IPS-NIHi11 (cell line): ENCODE data around the gene GSTM5.
"Not testable (repeated sequence)": the region's sequence is repeated elsewhere in the genome, so short reads cannot be mapped to it uniquely, and the experiment has no call there.

Experiments used
- DNase-seq: peaks from one replicate; pipeline ENCODE4 v3.0.0; 2012; ENCODE audit warnings: mixed read lengths, low spot score

Gene GSTM5

GRCh38 chr1:109728870-109729269, 16.8 kb downstream of the GSTM5 start:
- no peak for DNase-seq

- DNase-seq: no peak
These were observed 18.6 kb downstream of the GSTM5 start for GRCh38 chr1:109730666-109731065.

GRCh38 chr1:109732390-109732881, 20.4 kb downstream of the GSTM5 start:
- DNase-seq: no peak

- DNase-seq: no peak
These were observed 21.3 kb downstream of the GSTM5 start for GRCh38 chr1:109733236-109733870.

GRCh38 chr1:109739738-109740614, 27.9 kb downstream of the GSTM5 start:
- peak; percentile 91 for DNase-seq

GRCh38 chr1:109740615-109741373, 28.7 kb downstream of the GSTM5 start, which contains the start of gene GSTM3:
TSS of gene GSTM3 (minus strand) at chr1:109741038. CDS start at chr1:109740287, 751 bp downstream.
- DNase-seq: no peak

GRCh38 chr1:109748311-109748710, 36.3 kb downstream of the GSTM5 start:
- not testable (repeated sequence) for DNase-seq

GRCh38 chr1:109749221-109749620, 37.2 kb downstream of the GSTM5 start:
- DNase-seq: no peak

GRCh38 chr1:109750241-109750882, 38.3 kb downstream of the GSTM5 start:
- no peak for DNase-seq

- DNase-seq: no peak
These were observed 38.9 kb downstream of the GSTM5 start for GRCh38 chr1:109750920-109751319.

- no peak for DNase-seq
These were observed 39.6 kb downstream of the GSTM5 start for GRCh38 chr1:109751531-109752260.

GRCh38 chr1:109754738-109755137, 42.7 kb downstream of the GSTM5 start:
- no peak for DNase-seq

- not testable (repeated sequence) for DNase-seq
These were observed 44.3 kb downstream of the GSTM5 start for GRCh38 chr1:109756325-109756724.

- no peak for DNase-seq
These were observed 44.9 kb downstream of the GSTM5 start for GRCh38 chr1:109756848-109757521.

GRCh38 chr1:109757936-109758786, 46.1 kb downstream of the GSTM5 start:
- DNase-seq: no peak

GRCh38 chr1:109759513-109760334, 47.7 kb downstream of the GSTM5 start:
- DNase-seq: no peak

GRCh38 chr1:109760581-109761226, 48.7 kb downstream of the GSTM5 start:
- DNase-seq: no peak
